Measurements from ENCODE around the gene LMAN2L.

GRCh38 chr2:96699021-96699420 is 40.8 kb downstream of the LMAN2L start:
- TF ChIP-seq, protein P1, sequence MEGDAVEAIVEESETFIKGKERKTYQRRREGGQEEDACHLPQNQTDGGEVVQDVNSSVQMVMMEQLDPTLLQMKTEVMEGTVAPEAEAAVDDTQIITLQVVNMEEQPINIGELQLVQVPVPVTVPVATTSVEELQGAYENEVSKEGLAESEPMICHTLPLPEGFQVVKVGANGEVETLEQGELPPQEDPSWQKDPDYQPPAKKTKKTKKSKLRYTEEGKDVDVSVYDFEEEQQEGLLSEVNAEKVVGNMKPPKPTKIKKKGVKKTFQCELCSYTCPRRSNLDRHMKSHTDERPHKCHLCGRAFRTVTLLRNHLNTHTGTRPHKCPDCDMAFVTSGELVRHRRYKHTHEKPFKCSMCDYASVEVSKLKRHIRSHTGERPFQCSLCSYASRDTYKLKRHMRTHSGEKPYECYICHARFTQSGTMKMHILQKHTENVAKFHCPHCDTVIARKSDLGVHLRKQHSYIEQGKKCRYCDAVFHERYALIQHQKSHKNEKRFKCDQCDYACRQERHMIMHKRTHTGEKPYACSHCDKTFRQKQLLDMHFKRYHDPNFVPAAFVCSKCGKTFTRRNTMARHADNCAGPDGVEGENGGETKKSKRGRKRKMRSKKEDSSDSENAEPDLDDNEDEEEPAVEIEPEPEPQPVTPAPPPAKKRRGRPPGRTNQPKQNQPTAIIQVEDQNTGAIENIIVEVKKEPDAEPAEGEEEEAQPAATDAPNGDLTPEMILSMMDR (IDR thresholded peaks at IDR 0.05): no peak
- TF ChIP-seq EP300 (IDR thresholded peaks at IDR 0.05) (no peak), POLR2A (IDR thresholded peaks at IDR 0.05) (no peak), POLR2AphosphoS5 (IDR thresholded peaks at IDR 0.05) (no peak)

All from suprapubic skin (tissue), 4 donors.